Mesenchymal stem cell (in vitro differentiated cells and primary cell): ENCODE measurements around the gene STKLD1.
A peak's percentile ranks its signal among the peaks of the same experiment; 100 is the strongest.

ENCODE experiments used
- DNase-seq: peaks from one replicate; pipeline ENCODE4 v3.0.0-alpha.2; 2013
- H2AFZ ChIP-seq: one replicate; pipeline ENCODE4 v1.6.1; 2013; ENCODE audit warnings: low read depth, mild to moderate bottlenecking, control low read depth, inconsistent platforms, low read length, moderate library complexity
- H2AK5ac ChIP-seq: 2 replicates; pipeline ENCODE4 v1.6.1; 2013; ENCODE audit warnings: low read length, moderate library complexity, mild to moderate bottlenecking, inconsistent platforms; ENCODE audit not compliant: severe bottlenecking
- H2BK120ac ChIP-seq: one replicate; pipeline ENCODE4 v1.6.1; 2013; ENCODE audit warnings: low read depth, mild to moderate bottlenecking, inconsistent platforms, low read length, moderate library complexity
- H2BK12ac ChIP-seq, 2 experiments: one replicate each; pipeline ENCODE4 v1.6.1; 2013; ENCODE audit warnings: inconsistent platforms in 2 of 2, low read length in 2 of 2, mild to moderate bottlenecking in 2 of 2, moderate library complexity in 2 of 2, control low read depth in 1 of 2
- H2BK15ac ChIP-seq: one replicate; pipeline ENCODE4 v1.6.1; 2013; ENCODE audit warnings: mild to moderate bottlenecking, low read depth, inconsistent platforms; ENCODE audit not compliant: poor library complexity, severe bottlenecking
- H2BK5ac ChIP-seq: 2 replicates; pipeline ENCODE4 v1.6.1; 2013; ENCODE audit warnings: low read depth, mild to moderate bottlenecking, low read length, control low read depth, inconsistent platforms; ENCODE audit not compliant: poor library complexity, severe bottlenecking
- H3K14ac ChIP-seq, 2 experiments: one replicate each; pipeline ENCODE4 v1.6.1; 2013; ENCODE audit warnings: inconsistent platforms in 2 of 2, low read length in 2 of 2, control low read depth in 1 of 2, mild to moderate bottlenecking in 1 of 2, moderate library complexity in 1 of 2
- H3K18ac ChIP-seq, 2 experiments: one replicate each; pipeline ENCODE4 v1.6.1; 2013; ENCODE audit warnings: inconsistent platforms in 2 of 2, low read length in 2 of 2, control low read depth in 1 of 2, low read depth in 1 of 2, mild to moderate bottlenecking in 1 of 2
- H3K23ac ChIP-seq, 2 experiments: one replicate each; pipeline ENCODE4 v1.6.1; 2013; ENCODE audit warnings: inconsistent platforms in 2 of 2, low read length in 2 of 2, mild to moderate bottlenecking in 2 of 2, moderate library complexity in 2 of 2, control low read depth in 1 of 2
- H3K27ac ChIP-seq: 2 replicates; pipeline ENCODE4 v1.5.1; 2013; ENCODE audit warnings: mild to moderate bottlenecking, moderate library complexity, low read length, control low read depth, inconsistent platforms; ENCODE audit not compliant: poor library complexity, severe bottlenecking
- H3K27me3 ChIP-seq, 2 experiments: 2 replicates each; pipeline versions ENCODE4 v1.6.1 to v1.7.0; 2013; ENCODE audit warnings: low read length in 2 of 2, mild to moderate bottlenecking in 2 of 2, moderate library complexity in 2 of 2, control low read depth in 1 of 2, inconsistent platforms in 1 of 2; ENCODE audit not compliant: control insufficient read depth in 1 of 2, insufficient read depth in 1 of 2
- H3K36me3 ChIP-seq, 2 experiments: 2 replicates each; pipeline versions ENCODE4 v1.6.1 to v1.7.0; 2013; ENCODE audit warnings: low read length in 2 of 2, control low read depth in 1 of 2, inconsistent platforms in 1 of 2, low read depth in 1 of 2, mild to moderate bottlenecking in 1 of 2; ENCODE audit not compliant: insufficient read depth in 2 of 2, control insufficient read depth in 1 of 2
- H3K4ac ChIP-seq, 2 experiments: one replicate each; pipeline ENCODE4 v1.6.1; 2013; ENCODE audit warnings: inconsistent platforms in 2 of 2, low read length in 2 of 2, mild to moderate bottlenecking in 2 of 2, moderate library complexity in 2 of 2, control low read depth in 1 of 2, low read depth in 1 of 2
- H3K4me1 ChIP-seq: 2 replicates; pipeline ENCODE4 v1.6.1; 2013; ENCODE audit warnings: low read depth, low read length, control low read depth; ENCODE audit not compliant: control insufficient read depth, insufficient read depth
- H3K4me2 ChIP-seq: 2 replicates; pipeline ENCODE4 v1.6.1; 2013; ENCODE audit warnings: low read length, mild to moderate bottlenecking, inconsistent platforms; ENCODE audit not compliant: poor library complexity, severe bottlenecking
- H3K4me3 ChIP-seq, 2 experiments: 2 replicates each; pipeline versions ENCODE4 v1.5.1 to v1.7.0; 2013; ENCODE audit warnings: low read length in 2 of 2, mild to moderate bottlenecking in 2 of 2, control low read depth in 1 of 2, low read depth in 1 of 2; ENCODE audit not compliant: insufficient read depth in 1 of 2
- H3K79me1 ChIP-seq: replicated peaks from 2 replicates; pipeline ENCODE4 v1.6.1; 2013; ENCODE audit warnings: mild to moderate bottlenecking, control low read depth, low read length, inconsistent platforms; ENCODE audit not compliant: poor library complexity, severe bottlenecking
- H3K9ac ChIP-seq: 2 replicates; pipeline ENCODE4 v1.7.0; 2013; ENCODE audit warnings: mild to moderate bottlenecking, low read length, moderate library complexity
- H3K9me3 ChIP-seq: 2 replicates; pipeline ENCODE4 v1.7.0; 2013; ENCODE audit warnings: mild to moderate bottlenecking, low read length; ENCODE audit not compliant: control insufficient read depth
- H4K8ac ChIP-seq: one replicate; pipeline ENCODE4 v1.6.1; 2013; ENCODE audit warnings: inconsistent platforms, mild to moderate bottlenecking, low read length, moderate library complexity
- H4K91ac ChIP-seq: one replicate; pipeline ENCODE4 v1.6.1; 2013; ENCODE audit warnings: mild to moderate bottlenecking, low read length, inconsistent platforms
- WGBS: methylation state at CpG from one replicate; pipeline ENCODE4 v1.1.7; 2013; ENCODE audit warnings: mixed read lengths; 5-methylcytosine and 5-hydroxymethylcytosine counted together

STKLD1 gene

DNA sequence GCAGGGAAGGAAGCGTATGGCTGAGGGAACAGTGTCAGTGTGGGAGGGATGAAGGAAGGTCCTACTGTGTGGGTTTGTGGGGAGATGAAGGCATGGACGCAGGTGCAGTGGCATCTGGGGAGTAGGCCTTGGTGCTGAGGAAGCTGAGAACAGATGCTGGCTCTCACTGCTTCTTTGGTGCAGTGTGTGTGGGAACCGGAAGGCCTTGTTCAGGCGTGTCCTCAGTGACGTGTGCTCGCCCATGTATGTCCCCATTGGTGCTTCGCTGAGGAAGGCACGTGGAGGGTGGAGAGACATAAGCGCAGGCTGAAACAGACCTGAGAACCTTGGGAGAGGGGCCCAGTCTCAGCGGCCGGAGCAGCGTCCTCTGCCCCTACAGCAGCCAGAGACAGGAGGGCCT lies 64.7 kb downstream of the STKLD1 start:
- Histone ChIP-seq H3K18ac (no peak overlapping the region), H2AK5ac (no peak overlapping the region), H2BK15ac (no peak overlapping the region), H3K27ac (no peak overlapping the region), H3K36me3 (no peaks in the 10 kb centered on the region), H3K27me3 (peaks cover 0 to 27% of the 10 kb centered on the region in 2 experiments), H4K8ac (no peak overlapping the region), H3K79me1 (no peaks in the 10 kb centered on the region), H2BK120ac (no peak overlapping the region), H2BK12ac (no peak overlapping the region), H3K4me2 (no peak overlapping the region), H2BK5ac (no peak overlapping the region), H2AFZ (no peak overlapping the region), H3K23ac (no peak overlapping the region), H4K91ac (no peak overlapping the region), H3K4me1 (peaks cover 6% of the 10 kb centered on the region), H3K14ac (no peak overlapping the region), H3K4me3 (no peak overlapping the region), H3K4ac (no peak overlapping the region), H3K9me3 (no peaks in the 10 kb centered on the region), H3K9ac (no peak overlapping the region)
- 91% methylated on average over 12 of the region's 12 CpGs for WGBS
- no peak for DNase-seq

DNA sequence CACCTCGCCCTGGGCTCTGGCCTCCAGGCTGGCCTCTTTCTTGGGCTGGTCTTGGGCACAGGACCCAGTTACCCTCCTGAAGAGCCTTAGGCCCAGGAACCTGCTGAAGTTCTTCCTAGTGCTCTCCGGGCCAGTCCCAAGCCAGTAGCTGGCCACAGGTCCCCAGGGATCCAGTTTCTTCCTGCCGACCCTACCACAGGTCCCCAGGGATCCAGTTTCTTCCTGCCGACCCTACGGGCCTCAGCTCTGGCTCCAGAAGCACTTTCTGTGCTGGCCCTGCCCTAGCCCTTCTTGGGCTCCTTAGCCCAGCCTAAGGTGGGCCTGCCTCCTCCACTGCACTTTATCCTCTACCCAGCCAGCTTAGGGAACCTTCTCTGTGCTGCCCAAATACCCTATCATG lies 65.4 kb downstream of the STKLD1 start:
- H3K4me2 ChIP-seq = no peak overlapping the region
- H3K14ac ChIP-seq = no peak overlapping the region

GRCh38 chr9:133443248-133443647 lies 67.1 kb downstream of the STKLD1 start:
- Histone ChIP-seq H3K36me3 (no peaks in the 10 kb centered on the region), H3K4me2 (no peak overlapping the region), H3K9me3 (no peaks in the 10 kb centered on the region), H2BK12ac (no peak overlapping the region), H3K23ac (no peak overlapping the region), H3K4ac (no peak overlapping the region), H3K27me3 (peaks cover 0 to 32% of the 10 kb centered on the region in 2 experiments), H4K91ac (no peak overlapping the region), H2AK5ac (no peak overlapping the region), H2BK15ac (peak overlapping the region; percentile 26), H3K4me1 (peaks cover 6% of the 10 kb centered on the region), H2BK120ac (no peak overlapping the region), H4K8ac (no peak overlapping the region), H3K79me1 (no peaks in the 10 kb centered on the region), H3K27ac (no peak overlapping the region), H3K18ac (no peak overlapping the region), H2BK5ac (no peak overlapping the region), H3K4me3 (no peak overlapping the region), H2AFZ (no peak overlapping the region), H3K14ac (no peak overlapping the region), H3K9ac (no peak overlapping the region)
- WGBS = 91% methylated on average over 15 of the region's 15 CpGs
- DNase-seq = no peak

More for the DNA sequence above, 65.4 kb downstream of the STKLD1 start:
- Histone ChIP-seq H4K91ac (no peak overlapping the region), H2BK5ac (no peak overlapping the region), H2AK5ac (no peak overlapping the region), H3K23ac (no peak overlapping the region), H2BK15ac (no peak overlapping the region), H2BK12ac (no peak overlapping the region), H2BK120ac (no peak overlapping the region), H3K4ac (no peak overlapping the region), H2AFZ (no peak overlapping the region), H3K4me1 (peaks cover 6% of the 10 kb centered on the region), H3K27me3 (peaks cover 0 to 32% of the 10 kb centered on the region in 2 experiments), H3K9me3 (no peaks in the 10 kb centered on the region), H3K18ac (no peak overlapping the region), H3K27ac (no peak overlapping the region), H3K4me3 (no peak overlapping the region), H3K9ac (no peak overlapping the region), H3K79me1 (no peaks in the 10 kb centered on the region), H4K8ac (no peak overlapping the region), H3K36me3 (no peaks in the 10 kb centered on the region)
- 84% methylated on average over 5 of the region's 5 CpGs for WGBS
- DNase-seq = no peak

- Histone ChIP-seq H3K14ac (no peak overlapping the region), H3K4me2 (no peak overlapping the region), H3K23ac (no peak overlapping the region), H3K27me3 (peaks cover 0 to 31% of the 10 kb centered on the region in 2 experiments), H2BK12ac (no peak overlapping the region), H3K9me3 (no peaks in the 10 kb centered on the region), H2AK5ac (no peak overlapping the region), H3K4me3 (no peak overlapping the region), H2BK15ac (peak overlapping the region; percentile 12), H4K8ac (no peak overlapping the region), H3K18ac (no peak overlapping the region), H4K91ac (no peak overlapping the region), H3K9ac (no peak overlapping the region), H3K27ac (no peak overlapping the region), H3K4me1 (peaks cover 6% of the 10 kb centered on the region), H2AFZ (no peak overlapping the region), H2BK120ac (no peak overlapping the region), H3K36me3 (no peaks in the 10 kb centered on the region), H3K79me1 (no peaks in the 10 kb centered on the region), H3K4ac (no peak overlapping the region), H2BK5ac (no peak overlapping the region)
- DNase-seq = no peak
- 75% methylated on average over 8 of the region's 8 CpGs for WGBS
Observed at GRCh38 chr9:133443982-133444381, 67.8 kb downstream of the STKLD1 start.
